Measurements from ENCODE around the gene VWDE. TPM values are rescaled to one million over a fixed set of nuclear protein-coding genes. Genes with fewer than 3 reads are reported as not detected.

Gene VWDE
- polyA plus RNA-seq, 3 donors, result not detected

DNA sequence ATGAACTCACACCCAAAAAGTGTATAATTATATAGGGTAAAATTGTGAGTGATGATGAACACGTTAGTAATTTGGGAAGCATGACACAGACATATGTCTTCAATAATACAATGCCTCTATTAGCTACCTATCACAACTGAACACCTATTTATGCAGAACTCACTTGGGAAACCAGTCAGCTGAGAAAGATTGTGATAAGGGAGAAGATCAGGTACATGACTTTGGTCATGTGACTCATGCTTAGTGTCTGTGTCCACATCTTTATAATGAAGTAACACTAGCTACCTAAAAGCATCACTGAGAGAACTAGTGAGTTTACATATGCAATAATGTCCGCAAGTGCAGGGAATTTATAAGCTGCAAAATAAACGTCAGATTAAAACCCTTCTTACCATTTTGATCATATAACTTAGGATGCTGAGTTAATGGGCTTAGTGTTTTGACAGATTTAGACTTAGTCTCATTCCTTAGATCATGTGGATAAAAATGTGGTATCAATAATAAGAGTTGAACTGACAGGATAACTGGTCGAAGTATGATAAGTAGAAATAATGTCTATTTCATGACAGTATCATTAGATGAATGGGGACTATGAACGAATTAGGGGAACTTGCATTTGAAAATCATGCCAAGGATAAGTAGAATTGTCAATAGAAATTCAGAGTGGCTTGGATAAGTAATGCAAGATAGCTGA, 11.6 kb downstream of the VWDE start:
- H3K36me3 ChIP-seq (replicated peaks in 1 of 2; ENCODE audit: control insufficient read depth in 1 of 2, insufficient read depth in 2 of 2, low read length in 2 of 2), result no peaks in the 10 kb centered on the region
- no CpG with 5 or more reads among the region's 5 CpGs for WGBS (ENCODE audit: insufficient coverage)
- intact Hi-C loops (cut with micrococcal nuclease), result no loop called here
- Mint-ChIP-seq H3K27me3 (ENCODE audit: low read depth in 3 of 3) (no peaks in the 10 kb centered on the region), H3K4me1 (no peaks in the 10 kb centered on the region), H3K4me3 (no peak overlapping the region), H3K36me3 (no peaks in the 10 kb centered on the region), H3K27ac (no peak overlapping the region), H3K9me3 (peaks cover 0 to 7% (median 4%) of the 10 kb centered on the region in 7 donors)
- H3K4me1 ChIP-seq (ENCODE audit: control insufficient read depth in 1 of 2, insufficient read depth in 2 of 2, low read length in 2 of 2), result no peaks in the 10 kb centered on the region
- no peaks in the 10 kb centered on the region for H3K79me2 ChIP-seq (ENCODE audit: insufficient read depth, low read length)
- peaks cover 0 to 4% of the 10 kb centered on the region in 2 donors for H3K9me3 ChIP-seq (replicated peaks in 1 of 2; ENCODE audit: control insufficient read depth in 1 of 2, insufficient read depth in 1 of 2, low read length in 2 of 2)
- no peak overlapping the region for H3K4me2 ChIP-seq (replicated peaks; ENCODE audit: extremely low read depth, low read length, poor library complexity, severe bottlenecking)
- H3K9ac ChIP-seq (ENCODE audit: insufficient read depth, low read length, poor library complexity, severe bottlenecking), result no peak overlapping the region
- H3K27me3 ChIP-seq (ENCODE audit: control insufficient read depth in 2 of 2, insufficient read depth in 2 of 2, low read length in 2 of 2), result no peaks in the 10 kb centered on the region
- no peak overlapping the region for H3K27ac ChIP-seq (ENCODE audit: low read depth in 1 of 2, low read length in 2 of 2)
- H3K4me3 ChIP-seq (replicated peaks in 1 of 3; ENCODE audit: low read depth in 2 of 3, low read length in 3 of 3), result no peak overlapping the region
- H4K20me1 ChIP-seq (ENCODE audit: insufficient read depth, low read length), result no peaks in the 10 kb centered on the region
- H2AFZ ChIP-seq (ENCODE audit: insufficient read depth, low read depth, low read length, poor library complexity, severe bottlenecking), result no peak overlapping the region
- no peak for DNase-seq
- TF ChIP-seq, protein P1, sequence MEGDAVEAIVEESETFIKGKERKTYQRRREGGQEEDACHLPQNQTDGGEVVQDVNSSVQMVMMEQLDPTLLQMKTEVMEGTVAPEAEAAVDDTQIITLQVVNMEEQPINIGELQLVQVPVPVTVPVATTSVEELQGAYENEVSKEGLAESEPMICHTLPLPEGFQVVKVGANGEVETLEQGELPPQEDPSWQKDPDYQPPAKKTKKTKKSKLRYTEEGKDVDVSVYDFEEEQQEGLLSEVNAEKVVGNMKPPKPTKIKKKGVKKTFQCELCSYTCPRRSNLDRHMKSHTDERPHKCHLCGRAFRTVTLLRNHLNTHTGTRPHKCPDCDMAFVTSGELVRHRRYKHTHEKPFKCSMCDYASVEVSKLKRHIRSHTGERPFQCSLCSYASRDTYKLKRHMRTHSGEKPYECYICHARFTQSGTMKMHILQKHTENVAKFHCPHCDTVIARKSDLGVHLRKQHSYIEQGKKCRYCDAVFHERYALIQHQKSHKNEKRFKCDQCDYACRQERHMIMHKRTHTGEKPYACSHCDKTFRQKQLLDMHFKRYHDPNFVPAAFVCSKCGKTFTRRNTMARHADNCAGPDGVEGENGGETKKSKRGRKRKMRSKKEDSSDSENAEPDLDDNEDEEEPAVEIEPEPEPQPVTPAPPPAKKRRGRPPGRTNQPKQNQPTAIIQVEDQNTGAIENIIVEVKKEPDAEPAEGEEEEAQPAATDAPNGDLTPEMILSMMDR (IDR thresholded peaks at IDR 0.05), result no peak

DNA sequence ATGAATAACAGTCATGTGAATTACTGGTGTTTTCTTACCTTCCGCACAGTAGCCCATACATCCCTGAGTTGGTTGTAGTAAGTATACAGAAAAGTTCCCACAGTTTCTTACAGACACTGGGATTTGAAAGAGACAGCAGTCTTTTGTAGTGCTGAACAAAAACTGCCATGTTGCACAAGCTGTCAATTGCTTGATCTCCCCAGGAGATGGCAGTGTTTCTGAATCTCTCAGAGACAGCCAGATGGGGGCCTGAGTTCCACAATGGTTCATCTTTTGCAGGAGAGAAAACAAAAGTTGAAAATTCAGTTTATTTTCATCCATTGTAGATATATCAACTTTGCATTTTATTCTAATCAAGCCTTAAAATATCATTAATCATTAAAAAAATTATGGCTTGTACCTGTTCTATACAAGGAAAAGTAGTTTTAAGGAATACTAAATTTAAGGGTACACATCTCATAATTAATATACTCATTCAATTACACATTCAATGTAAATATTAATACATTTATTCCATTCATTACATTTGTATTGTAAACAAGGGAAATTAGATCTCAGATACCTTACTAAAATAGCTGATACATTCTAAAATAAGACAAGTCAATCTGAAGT, 14.5 kb downstream of the VWDE start:
- Histone ChIP-seq H2AFZ (ENCODE audit: insufficient read depth, low read depth, low read length, poor library complexity, severe bottlenecking) (no peak overlapping the region), H3K4me2 (replicated peaks; ENCODE audit: extremely low read depth, low read length, poor library complexity, severe bottlenecking) (no peak overlapping the region), H3K36me3 (replicated peaks in 1 of 2; ENCODE audit: control insufficient read depth in 1 of 2, insufficient read depth in 2 of 2, low read length in 2 of 2) (no peaks in the 10 kb centered on the region), H3K9me3 (replicated peaks in 1 of 2; ENCODE audit: control insufficient read depth in 1 of 2, insufficient read depth in 1 of 2, low read length in 2 of 2) (no peaks in the 10 kb centered on the region), H3K79me2 (ENCODE audit: insufficient read depth, low read length) (no peaks in the 10 kb centered on the region), H3K27me3 (ENCODE audit: control insufficient read depth in 2 of 2, insufficient read depth in 2 of 2, low read length in 2 of 2) (no peaks in the 10 kb centered on the region), H4K20me1 (ENCODE audit: insufficient read depth, low read length) (no peaks in the 10 kb centered on the region), H3K27ac (ENCODE audit: low read depth in 1 of 2, low read length in 2 of 2) (no peak overlapping the region), H3K9ac (ENCODE audit: insufficient read depth, low read length, poor library complexity, severe bottlenecking) (no peak overlapping the region), H3K4me1 (ENCODE audit: control insufficient read depth in 1 of 2, insufficient read depth in 2 of 2, low read length in 2 of 2) (no peaks in the 10 kb centered on the region), H3K4me3 (replicated peaks in 1 of 3; ENCODE audit: low read depth in 2 of 3, low read length in 3 of 3) (no peak overlapping the region)
- TF ChIP-seq, protein P1 (IDR thresholded peaks at IDR 0.05), result peak; percentile 80
- intact Hi-C loops (cut with micrococcal nuclease), result no loop called here
- no peak overlapping the region for H3K4me3 Mint-ChIP-seq
- DNase-seq, result peak in 2 of 3 donors; percentile 14 to 20
- no peaks in the 10 kb centered on the region for H3K9me3 Mint-ChIP-seq
- no CpG with 5 or more reads among the region's 1 CpG for WGBS (ENCODE audit: insufficient coverage)
- H3K4me1 Mint-ChIP-seq, result peaks cover 2% of the 10 kb centered on the region
- no peak overlapping the region for H3K27ac Mint-ChIP-seq
- H3K27me3 Mint-ChIP-seq (ENCODE audit: low read depth in 3 of 3), result no peaks in the 10 kb centered on the region
- H3K36me3 Mint-ChIP-seq, result no peaks in the 10 kb centered on the region
